Adrenal gland (tissue), 5 donors: ENCODE results near the gene IGF2R.

ENCODE experiments used
- POLR2A ChIP-seq, 2 donors: fragments of 450-650 bp; IDR thresholded peaks; one replicate each; pipeline ENCODE4 v1.6.1; 2017; ENCODE audit warnings: antibody characterized with exemption in 2 of 2, mild to moderate bottlenecking in 2 of 2, moderate library complexity in 1 of 2
- TF ChIP-seq, protein P1 (sequence below), 6 experiments: fragments of 450-650 bp in 4 of 6; fragments of 200-600 bp in 2 of 6; sonication (generic) in 1 of 6; IDR thresholded peaks; 1 replicate in 5 of 6; 2 replicates in 1 of 6; pipeline versions ENCODE4 v1.5.1 to v1.8.0; 2016 to 2021; ENCODE audit warnings: antibody characterized with exemption in 6 of 6, mild to moderate bottlenecking in 2 of 6, moderate library complexity in 1 of 6
- donor health status: DM: no; HTN: no; CAD: no.

DNA sequence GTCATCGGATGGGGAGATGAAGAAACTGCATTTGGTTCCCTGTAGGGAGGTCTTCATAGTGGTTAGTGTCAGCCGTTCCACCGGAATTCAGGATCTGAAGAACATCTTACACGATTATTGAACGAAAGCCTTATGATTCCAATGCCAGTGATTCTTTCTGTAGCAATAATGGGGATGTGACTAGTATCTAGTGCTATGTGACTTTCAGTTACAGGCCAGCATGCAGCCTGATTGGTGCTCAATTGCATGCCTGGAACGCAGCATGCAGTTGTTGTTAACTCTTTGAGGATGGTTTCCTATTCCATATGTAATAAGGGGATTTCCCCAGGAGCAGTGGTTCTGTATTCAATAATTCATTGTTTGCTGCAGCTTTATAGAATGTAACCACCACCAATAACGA is 81.1 kb downstream of the IGF2R start:
- TF ChIP-seq, protein P1, sequence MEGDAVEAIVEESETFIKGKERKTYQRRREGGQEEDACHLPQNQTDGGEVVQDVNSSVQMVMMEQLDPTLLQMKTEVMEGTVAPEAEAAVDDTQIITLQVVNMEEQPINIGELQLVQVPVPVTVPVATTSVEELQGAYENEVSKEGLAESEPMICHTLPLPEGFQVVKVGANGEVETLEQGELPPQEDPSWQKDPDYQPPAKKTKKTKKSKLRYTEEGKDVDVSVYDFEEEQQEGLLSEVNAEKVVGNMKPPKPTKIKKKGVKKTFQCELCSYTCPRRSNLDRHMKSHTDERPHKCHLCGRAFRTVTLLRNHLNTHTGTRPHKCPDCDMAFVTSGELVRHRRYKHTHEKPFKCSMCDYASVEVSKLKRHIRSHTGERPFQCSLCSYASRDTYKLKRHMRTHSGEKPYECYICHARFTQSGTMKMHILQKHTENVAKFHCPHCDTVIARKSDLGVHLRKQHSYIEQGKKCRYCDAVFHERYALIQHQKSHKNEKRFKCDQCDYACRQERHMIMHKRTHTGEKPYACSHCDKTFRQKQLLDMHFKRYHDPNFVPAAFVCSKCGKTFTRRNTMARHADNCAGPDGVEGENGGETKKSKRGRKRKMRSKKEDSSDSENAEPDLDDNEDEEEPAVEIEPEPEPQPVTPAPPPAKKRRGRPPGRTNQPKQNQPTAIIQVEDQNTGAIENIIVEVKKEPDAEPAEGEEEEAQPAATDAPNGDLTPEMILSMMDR (IDR thresholded peaks at IDR 0.05): no peak
- TF ChIP-seq POLR2A (IDR thresholded peaks at IDR 0.05): no peak
